HCT116 (cell line): ENCODE measurements around the gene ATP10B. TPM values are rescaled to one million over a fixed set of nuclear protein-coding genes. Genes with fewer than 3 reads are reported as not detected.

ENCODE experiments used
- ATAC-seq: fragments of 200-7000 bp; cut with Tn5 transposase; 2 replicates; pipeline ENCODE4 v1.9.1; 2020; ENCODE audit warnings: mild to moderate bottlenecking, moderate library complexity
- BruUV-seq: library from RNA; stranded (reverse); fragments of 400-500 nt; replicated peaks from 2 replicates; lab custom pipeline; 2021; lab: Mats Ljungman, UMichigan
- CTCF ChIA-PET: fragments of 300-600 bp; sonication (Branson Sonifier 250); formaldehyde crosslinking; loops from one replicate; lab custom pipeline; 2021; ENCODE audit warnings: antibody characterized with exemption; lab: Charles Lee
- POLR2A ChIA-PET: fragments of 300-600, 350-600 bp; sonication (Branson Sonifier 250); formaldehyde crosslinking; loops from one replicate; lab custom pipeline; 2021; ENCODE audit warnings: antibody characterized with exemption; lab: Charles Lee
- RAD21 ChIA-PET, 2 experiments: fragments of 300-600 bp; sonication (Branson Sonifier 250); formaldehyde crosslinking; loops; one replicate each; lab custom pipeline; 2023; ENCODE audit warnings: low total read pairs in 2 of 2; ENCODE audit not compliant: uncharacterized antibody in 2 of 2, unreplicated experiment in 2 of 2, low non-redundant PET in 1 of 2; lab: Charles Lee
- DNase-seq: peaks from one replicate; pipeline ENCODE4 v3.0.0-alpha.2; 2010; ENCODE audit warnings: low read depth, low spot score
- H2AFZ ChIP-seq: fragments of 200-600 bp; shearing (Covaris generic), sonication (generic); 2 replicates; pipeline ENCODE4 v1.6.1; 2017; ENCODE audit warnings: low read depth, mixed run types, mixed read lengths, antibody characterized with exemption, low read length; ENCODE audit not compliant: poor library complexity, severe bottlenecking
- H3K27ac ChIP-seq: 2 replicates; pipeline ENCODE4 v1.5.1; 2012; ENCODE audit warnings: low read depth, low read length
- H3K27me3 ChIP-seq: fragments of 200-600 bp; sonication (generic); 2 replicates; pipeline ENCODE4 v1.6.1; 2016; ENCODE audit warnings: mixed run types, low read length, mixed read lengths; ENCODE audit not compliant: insufficient read depth
- H3K36me3 ChIP-seq, 2 experiments: fragments of 200-500 bp in 1 of 2; fragments of 200-600 bp in 1 of 2; sonication (Bioruptor generic) in 1 of 2; sonication (generic) in 1 of 2; 2 replicates each; pipeline versions ENCODE4 v1.5.1 to v1.6.1; 2014 to 2016; ENCODE audit warnings: low read length in 2 of 2, inconsistent platforms in 1 of 2, mixed read lengths in 1 of 2, mixed run types in 1 of 2; ENCODE audit not compliant: insufficient read depth in 2 of 2, control insufficient read depth in 1 of 2
- H3K4me1 ChIP-seq, 2 experiments: fragments of 200-600 bp in 1 of 2; sonication (generic) in 1 of 2; 2 replicates each; pipeline versions ENCODE4 v1.5.1 to v1.6.1; 2012 to 2017; ENCODE audit warnings: low read length in 2 of 2, inconsistent platforms in 1 of 2, mild to moderate bottlenecking in 1 of 2, mixed read lengths in 1 of 2, mixed run types in 1 of 2, moderate library complexity in 1 of 2; ENCODE audit not compliant: insufficient read depth in 2 of 2, control insufficient read depth in 1 of 2
- H3K4me2 ChIP-seq: fragments of 200-600 bp; sonication (generic); 2 replicates; pipeline ENCODE4 v1.6.1; 2017; ENCODE audit warnings: mixed run types, low read length, mixed read lengths
- H3K4me3 ChIP-seq, 2 experiments: fragments of 200-600 bp in 1 of 2; sonication (generic) in 1 of 2; replicated peaks in 1 of 2; 2 replicates each; pipeline ENCODE4 v1.5.1; 2011 to 2016; ENCODE audit warnings: low read length in 2 of 2, control low read depth in 1 of 2, low read depth in 1 of 2, mild to moderate bottlenecking in 1 of 2, mixed read lengths in 1 of 2, mixed run types in 1 of 2
- H3K79me2 ChIP-seq: fragments of 200-600 bp; sonication (generic); 2 replicates; pipeline ENCODE4 v1.6.1; 2017; ENCODE audit warnings: mild to moderate bottlenecking, mixed run types, low read length, moderate library complexity, mixed read lengths; ENCODE audit not compliant: insufficient read depth
- H3K9ac ChIP-seq: fragments of 200-600 bp; sonication (generic); 2 replicates; pipeline ENCODE4 v1.6.1; 2016; ENCODE audit warnings: low read length, mixed read lengths
- H3K9me2 ChIP-seq: fragments of 200-600 bp; sonication (generic), shearing (Covaris generic); 2 replicates; pipeline ENCODE4 v1.6.1; 2017; ENCODE audit warnings: mixed run types, mild to moderate bottlenecking, moderate library complexity; ENCODE audit not compliant: insufficient read depth
- H3K9me3 ChIP-seq, 2 experiments: fragments of 200-500 bp in 1 of 2; fragments of 200-600 bp in 1 of 2; sonication (Bioruptor generic) in 1 of 2; sonication (generic) in 1 of 2; 2 replicates each; pipeline ENCODE4 v1.6.1; 2014 to 2017; ENCODE audit warnings: low read length in 2 of 2, mixed read lengths in 2 of 2, inconsistent platforms in 1 of 2, low read depth in 1 of 2, mild to moderate bottlenecking in 1 of 2, mixed run types in 1 of 2, moderate library complexity in 1 of 2; ENCODE audit not compliant: control insufficient read depth in 1 of 2, insufficient read depth in 1 of 2
- H4K20me1 ChIP-seq: fragments of 200-600 bp; sonication (generic), shearing (Covaris generic); 2 replicates; pipeline ENCODE4 v1.6.1; 2017; ENCODE audit warnings: mixed run types, mild to moderate bottlenecking, moderate library complexity; ENCODE audit not compliant: insufficient read depth
- ATF3 ChIP-seq: IDR thresholded peaks from 2 replicates; pipeline ENCODE4 v1.6.1; 2012
- CBX3 ChIP-seq: IDR thresholded peaks from 2 replicates; pipeline ENCODE4 v1.6.1; 2012; ENCODE audit warnings: low read depth
- CEBPB ChIP-seq: IDR thresholded peaks from 2 replicates; pipeline ENCODE4 v1.6.1; 2012; ENCODE audit warnings: low read depth
- EGR1 ChIP-seq: IDR thresholded peaks from 2 replicates; pipeline ENCODE4 v1.6.1; 2012; ENCODE audit warnings: low read depth
- ELF1 ChIP-seq: IDR thresholded peaks from 2 replicates; pipeline ENCODE4 v1.6.1; 2012; ENCODE audit warnings: low read depth, borderline replicate concordance
- EZH2 ChIP-seq: fragments of 200-600 bp; sonication (generic); IDR thresholded peaks from 2 replicates; pipeline ENCODE4 v1.6.1; 2017; ENCODE audit warnings: antibody characterized with exemption, mixed run types
- EZH2phosphoT487 ChIP-seq: fragments of 200-600 bp; IDR thresholded peaks from 2 replicates; pipeline ENCODE4 v1.6.1; 2018; ENCODE audit warnings: antibody characterized with exemption, borderline replicate concordance
- FOSL1 ChIP-seq: IDR thresholded peaks from 2 replicates; pipeline ENCODE4 v1.6.1; 2012; ENCODE audit warnings: low read depth
- JUND ChIP-seq: IDR thresholded peaks from 2 replicates; pipeline ENCODE4 v1.6.1; 2012
- MAX ChIP-seq: IDR thresholded peaks from 2 replicates; pipeline ENCODE4 v1.6.1; 2012
- POLR2A ChIP-seq: IDR thresholded peaks from 2 replicates; pipeline ENCODE4 v1.7.0; 2011; ENCODE audit warnings: borderline replicate concordance; ENCODE audit not compliant: insufficient read depth, insufficient read length; ENCODE audit errors: extremely low read depth
- POLR2AphosphoS5 ChIP-seq: IDR thresholded peaks from 2 replicates; pipeline ENCODE4 v1.6.1; 2011; ENCODE audit warnings: mild to moderate bottlenecking, low read depth, low read length, moderate library complexity
- RAD21 ChIP-seq: IDR thresholded peaks from 2 replicates; pipeline ENCODE4 v1.6.1; 2012; ENCODE audit warnings: low read depth, mild to moderate bottlenecking
- SIN3A ChIP-seq: IDR thresholded peaks from 2 replicates; pipeline ENCODE4 v1.6.1; 2012; ENCODE audit warnings: low read depth
- SP1 ChIP-seq: IDR thresholded peaks from 2 replicates; pipeline ENCODE4 v1.6.1; 2012; ENCODE audit warnings: low read depth
- SRF ChIP-seq: IDR thresholded peaks from 2 replicates; pipeline ENCODE4 v1.6.1; 2012; ENCODE audit warnings: low read depth
- TCF7L2 ChIP-seq: IDR thresholded peaks from 2 replicates; pipeline ENCODE4 v1.7.0; 2011; ENCODE audit warnings: borderline replicate concordance, inconsistent platforms; ENCODE audit not compliant: insufficient read depth, insufficient read length; ENCODE audit errors: extremely low read depth
- YY1 ChIP-seq: IDR thresholded peaks from 2 replicates; pipeline ENCODE4 v1.6.1; 2011; ENCODE audit warnings: low read length, low read depth, moderate library complexity, mild to moderate bottlenecking; ENCODE audit not compliant: insufficient replicate concordance; ENCODE audit errors: extremely low read depth
- ZBTB33 ChIP-seq: IDR thresholded peaks from 2 replicates; pipeline ENCODE4 v1.6.1; 2011; ENCODE audit warnings: mild to moderate bottlenecking, low read length, moderate library complexity; ENCODE audit not compliant: insufficient replicate concordance; ENCODE audit errors: extremely low read depth
- ZFX ChIP-seq: fragments of 450-650 bp; IDR thresholded peaks from 2 replicates; pipeline ENCODE4 v1.6.1; 2017
- ZNF274 ChIP-seq: fragments of 200-500 bp; sonication (Bioruptor generic); IDR thresholded peaks from 2 replicates; pipeline ENCODE4 v1.6.1; 2014; ENCODE audit warnings: mild to moderate bottlenecking, low read depth, low read length, inconsistent platforms
- intact Hi-C: fragments of 100-400 bp; cut with micrococcal nuclease; formaldehyde crosslinking; loops from 2 replicates; pipeline ENCODE4 v1.10.0; 2022
- total RNA-seq: library from RNA; stranded (reverse); gene quantifications from one replicate; pipeline ENCODE4 v1.2.1, GENCODE V29; 2021; ENCODE audit not compliant: unreplicated experiment

Gene ATP10B
- total RNA-seq, 1 experiment from 2014 or later, result 0.07 TPM

GRCh38 chr5:160744268-160745101 is 107.5 kb downstream of the ATP10B start:
- H3K4me1 ChIP-seq, result no peaks in the 10 kb centered on the region
- POLR2A ChIA-PET, result no interaction called here
- H4K20me1 ChIP-seq, result no peaks in the 10 kb centered on the region
- BruUV-seq, result no TSS peak
- no peaks in the 10 kb centered on the region for H3K27me3 ChIP-seq
- H3K4me3 ChIP-seq, result no peak overlapping the region
- H2AFZ ChIP-seq, result no peak overlapping the region
- intact Hi-C loops, result no loop called here
- no peak overlapping the region for H3K27ac ChIP-seq
- CTCF ChIA-PET, result no interaction called here
- H3K9me2 ChIP-seq, result no peaks in the 10 kb centered on the region
- H3K9me3 ChIP-seq, result no peaks in the 10 kb centered on the region
- DNase-seq (no peak), ATAC-seq (no peak)
- H3K9ac ChIP-seq, result no peak overlapping the region
- no peak overlapping the region for H3K4me2 ChIP-seq
- TF ChIP-seq EGR1, result no peak
- no peak for TF ChIP-seq FOSL1
- TF ChIP-seq CBX3, result no peak
- TF ChIP-seq ELF1, result no peak
- TF ChIP-seq JUND, result no peak
- TF ChIP-seq SIN3A, result no peak
- no peak for TF ChIP-seq MAX
- no peak for TF ChIP-seq SRF
- no peak for TF ChIP-seq TCF7L2
- no peak for TF ChIP-seq SP1
- TF ChIP-seq ZFX, result no peak
- no peak for TF ChIP-seq EZH2phosphoT487
- RAD21 ChIA-PET, result no interaction called here
- H3K79me2 ChIP-seq, result no peaks in the 10 kb centered on the region
- H3K36me3 ChIP-seq, result no peaks in the 10 kb centered on the region

GRCh38 chr5:160743027-160743426 is 109.0 kb downstream of the ATP10B start:
- H3K4me2 ChIP-seq, result no peak overlapping the region
- H3K79me2 ChIP-seq, result no peaks in the 10 kb centered on the region
- DNase-seq, result no peak
- no peak overlapping the region for H3K4me3 ChIP-seq
- no peak overlapping the region for H3K27ac ChIP-seq
- H3K9me2 ChIP-seq, result no peaks in the 10 kb centered on the region
- ChIA-PET CTCF (no interaction called here), RAD21 (no interaction called here), POLR2A (no interaction called here)
- H4K20me1 ChIP-seq, result no peaks in the 10 kb centered on the region
- BruUV-seq, result no TSS peak
- intact Hi-C loops, result no loop called here
- ATAC-seq, result no peak
- H2AFZ ChIP-seq, result no peak overlapping the region
- H3K27me3 ChIP-seq, result no peaks in the 10 kb centered on the region
- H3K9ac ChIP-seq, result no peak overlapping the region
- H3K36me3 ChIP-seq, result no peaks in the 10 kb centered on the region
- no peaks in the 10 kb centered on the region for H3K4me1 ChIP-seq
- no peaks in the 10 kb centered on the region for H3K9me3 ChIP-seq
- TF ChIP-seq ATF3 (no peak), YY1 (no peak), POLR2AphosphoS5 (no peak), SRF (no peak), RAD21 (no peak), CEBPB (no peak), SP1 (no peak), POLR2A (no peak), ZNF274 (no peak), FOSL1 (no peak), ZBTB33 (no peak), JUND (no peak), EZH2phosphoT487 (no peak), EZH2 (no peak)
